OCI-M1 (cell line): Measurements from ENCODE around the gene FHIT.
"Not testable (repeated sequence)": the region's sequence is repeated elsewhere in the genome, so short reads cannot be mapped to it uniquely, and the experiment has no call there.

ENCODE experiments used
- DNase-seq: peaks from one replicate; lab custom pipeline; 2025; lab: John Stamatoyannopoulos, UW

The FHIT gene

DNA sequence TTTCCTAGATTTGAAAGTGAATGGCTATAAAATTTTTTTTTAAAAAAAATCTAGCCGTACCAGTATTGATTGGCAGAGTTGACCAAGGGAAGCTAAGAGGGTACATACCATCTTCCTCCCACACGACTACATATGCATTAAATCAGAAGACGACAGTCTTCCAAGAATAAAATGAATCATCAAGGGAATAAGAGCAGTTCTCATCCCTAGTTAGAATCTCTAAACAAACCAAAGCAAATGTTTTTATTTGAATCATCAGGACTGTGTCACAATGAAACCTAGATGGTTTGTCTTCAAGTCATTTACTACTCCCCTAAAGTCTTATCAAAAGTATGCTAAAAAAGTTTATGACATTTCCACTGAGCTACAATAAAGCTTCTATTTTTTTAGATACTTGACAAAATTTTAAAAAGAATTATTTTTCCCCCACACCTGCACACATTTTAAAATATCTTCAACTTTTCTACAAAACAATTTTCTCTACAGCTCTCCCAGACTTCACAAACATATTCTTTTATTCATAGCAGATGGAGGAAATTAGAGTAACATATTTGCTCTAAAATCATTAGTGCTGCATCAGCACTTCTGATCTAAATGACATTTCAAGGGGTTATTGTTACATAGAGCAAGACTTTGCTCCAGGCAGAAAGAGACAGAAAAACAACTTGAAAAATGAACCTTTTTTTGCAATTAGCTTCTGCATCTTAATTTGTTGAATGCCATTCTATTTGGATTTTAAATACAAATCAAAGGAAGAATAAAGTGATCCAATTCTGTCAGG, 547.1 kb downstream of the FHIT start:
- DNase-seq = no peak

- DNase-seq = no peak
These were observed 548.2 kb downstream of the FHIT start for GRCh38 chr3:60703008-60703407.

DNA sequence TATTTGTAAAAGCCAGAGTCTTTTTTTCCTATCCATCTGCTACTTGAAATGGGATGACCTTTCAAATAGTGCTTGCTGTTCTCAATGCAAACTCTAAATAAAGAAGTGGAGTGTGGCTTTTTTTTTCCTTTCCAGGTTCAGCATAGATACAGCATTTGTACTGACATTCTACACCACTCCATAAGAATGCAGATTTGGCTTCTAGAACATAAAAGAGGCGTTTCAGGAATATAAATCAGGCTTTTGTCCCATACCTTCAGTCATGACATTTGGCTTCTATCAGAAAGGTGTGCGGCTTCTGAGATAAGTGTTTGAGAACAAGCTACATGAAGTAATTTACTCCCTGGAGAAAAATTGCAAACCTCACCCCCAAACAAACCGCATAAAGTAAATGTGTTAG, 553.1 kb downstream of the FHIT start:
- DNase-seq = no peak

GRCh38 chr3:60697132-60697531, 554.1 kb downstream of the FHIT start:
- no peak for DNase-seq

- no peak for DNase-seq
These were observed 554.7 kb downstream of the FHIT start for GRCh38 chr3:60696428-60697125.

DNA sequence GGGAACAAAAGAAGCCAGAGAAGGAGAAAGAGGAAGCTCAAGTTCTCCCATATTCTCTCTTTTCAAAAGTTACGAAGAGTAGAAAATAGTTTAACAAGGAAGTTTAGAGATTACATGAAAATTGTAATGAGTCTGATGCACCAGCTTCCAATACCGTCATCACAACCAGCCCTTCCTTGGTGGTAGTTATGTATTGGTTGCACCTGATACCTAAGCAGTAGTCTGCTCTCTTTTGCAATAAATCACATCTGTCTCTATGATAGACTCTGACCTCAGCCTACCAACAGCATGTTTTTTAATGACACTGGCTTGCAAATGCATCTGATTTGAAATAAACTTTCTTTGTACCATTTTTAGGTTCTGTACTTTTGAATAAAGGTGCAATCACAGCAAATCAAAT, 575.8 kb downstream of the FHIT start:
- no peak for DNase-seq

GRCh38 chr3:60674870-60675269, 576.4 kb downstream of the FHIT start:
- no peak for DNase-seq

- no peak for DNase-seq
These were observed 578.1 kb downstream of the FHIT start for GRCh38 chr3:60673123-60673522.

DNA sequence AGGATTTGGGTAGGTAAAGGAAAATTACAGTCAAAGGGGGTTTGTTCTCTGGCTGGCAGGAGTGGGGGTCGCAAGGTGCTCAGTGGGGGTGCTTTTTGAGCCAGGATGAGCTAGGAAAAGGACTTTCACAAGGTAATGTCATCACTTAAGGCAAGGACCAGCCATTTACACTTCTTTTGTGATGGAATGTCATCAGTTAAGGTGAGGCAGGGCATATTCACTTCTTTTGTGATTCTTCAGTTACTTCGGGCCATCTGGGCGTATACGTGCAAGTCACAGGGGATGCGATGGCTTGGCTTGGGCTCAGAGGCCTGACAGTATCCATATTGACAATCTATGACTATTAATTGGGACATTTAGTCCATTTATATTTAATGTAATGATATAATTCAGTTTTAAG, 578.9 kb downstream of the FHIT start:
- DNase-seq = not testable (repeated sequence)

DNA sequence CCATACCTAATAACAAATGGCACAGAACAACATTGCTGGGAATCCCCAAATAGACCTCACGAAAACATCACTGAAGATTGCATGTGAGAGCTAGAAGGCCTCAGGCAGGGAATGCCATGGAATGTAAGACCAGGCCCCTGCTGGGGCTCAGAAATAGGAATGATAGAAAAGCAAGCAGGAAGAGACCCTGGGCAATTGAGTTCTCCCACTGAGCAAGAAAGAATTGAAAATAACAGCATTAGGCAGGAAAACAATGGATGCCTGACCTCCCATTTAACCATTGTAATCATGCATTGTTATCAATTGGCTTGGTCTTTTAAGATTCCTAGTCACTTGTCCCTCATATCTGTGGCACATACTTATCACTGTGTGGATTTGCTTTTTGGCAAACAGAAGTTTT, 581.6 kb downstream of the FHIT start:
- DNase-seq = no peak

DNA sequence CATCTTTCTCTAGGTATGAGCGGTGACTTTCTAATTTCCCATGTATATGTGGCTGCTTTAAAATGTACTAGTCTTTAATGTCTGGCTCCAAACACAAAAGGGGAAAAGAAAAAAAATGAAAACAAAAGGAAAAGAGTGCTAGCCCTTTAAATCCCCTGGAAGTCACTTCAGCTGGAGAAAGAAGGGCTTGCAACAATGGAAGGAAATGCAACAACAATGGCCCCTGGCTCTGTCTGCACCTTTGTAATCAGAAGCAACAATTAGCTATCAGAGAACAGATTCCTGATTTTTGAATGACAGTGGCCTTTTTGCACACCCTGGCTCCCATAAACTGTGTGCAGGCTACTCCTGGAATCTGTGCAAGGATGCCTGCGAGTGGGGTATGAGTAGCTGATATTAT, 591.2 kb downstream of the FHIT start:
- DNase-seq = no peak

DNA sequence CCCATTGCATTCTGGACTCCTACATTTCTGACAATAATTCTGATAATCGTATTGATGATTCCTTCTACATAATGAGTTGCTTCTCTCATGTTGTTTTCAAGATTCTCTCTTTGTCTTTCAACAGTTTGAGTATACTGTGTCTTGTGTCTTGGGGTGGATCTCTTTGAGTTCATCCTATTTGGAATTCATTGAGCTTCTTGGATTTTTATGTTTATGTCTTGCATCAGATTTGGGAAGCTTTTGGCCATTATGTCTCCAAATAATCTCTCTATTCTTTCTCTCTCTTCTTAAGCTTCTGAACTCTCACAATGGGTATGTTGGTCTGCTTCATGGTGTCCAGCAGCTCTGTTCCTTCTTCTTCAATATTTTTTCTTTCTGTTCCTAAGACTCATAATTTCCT, 592.2 kb downstream of the FHIT start:
- no peak for DNase-seq

- peak; percentile 11 for DNase-seq
These were observed 593.3 kb downstream of the FHIT start for GRCh38 chr3:60657972-60658371.

GRCh38 chr3:60652829-60653228, 598.4 kb downstream of the FHIT start:
- no peak for DNase-seq

GRCh38 chr3:60651799-60652198, 599.5 kb downstream of the FHIT start:
- peak; percentile 41 for DNase-seq

GRCh38 chr3:60650171-60650570, 601.1 kb downstream of the FHIT start:
- DNase-seq = no peak

- DNase-seq = no peak
These were observed 605.5 kb downstream of the FHIT start for GRCh38 chr3:60645801-60646200.

DNA sequence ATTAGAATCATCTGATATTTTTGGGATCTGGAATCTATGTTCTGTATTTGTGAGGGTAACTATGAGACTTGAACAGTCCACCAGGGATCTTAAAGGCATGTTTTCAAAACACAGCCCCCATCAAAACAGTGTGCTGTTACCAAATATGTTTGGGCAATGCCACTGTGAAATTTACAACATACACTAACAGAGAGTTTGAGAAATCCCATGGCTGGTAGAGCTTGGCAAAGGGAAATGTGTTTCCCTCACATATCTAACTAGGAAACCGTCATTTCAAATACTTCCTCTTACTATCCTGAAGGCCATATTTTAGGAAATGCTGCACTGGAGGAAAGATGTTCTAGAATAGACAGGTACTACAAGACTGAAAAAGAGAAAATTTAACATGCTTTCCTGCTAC, 607.4 kb downstream of the FHIT start:
- DNase-seq = no peak

DNA sequence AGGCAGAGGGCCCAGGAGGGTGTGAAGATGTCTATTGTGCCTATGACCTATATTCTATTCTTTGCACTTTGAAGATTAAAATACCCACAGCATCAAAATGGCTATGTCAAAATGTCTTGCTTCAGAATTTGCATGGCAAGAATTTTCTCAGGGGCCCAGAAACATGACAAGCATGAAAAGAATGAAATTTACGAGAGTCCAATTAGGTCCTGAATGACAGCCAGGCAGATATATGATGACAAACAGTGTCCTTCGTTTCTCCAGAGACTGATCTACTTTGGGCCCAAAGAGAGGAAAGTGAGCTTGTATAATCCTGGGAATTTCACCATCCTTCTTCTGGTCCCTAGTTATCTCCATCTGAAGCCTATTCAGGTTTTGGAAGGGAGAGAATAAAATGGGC, 609.9 kb downstream of the FHIT start:
- no peak for DNase-seq

DNA sequence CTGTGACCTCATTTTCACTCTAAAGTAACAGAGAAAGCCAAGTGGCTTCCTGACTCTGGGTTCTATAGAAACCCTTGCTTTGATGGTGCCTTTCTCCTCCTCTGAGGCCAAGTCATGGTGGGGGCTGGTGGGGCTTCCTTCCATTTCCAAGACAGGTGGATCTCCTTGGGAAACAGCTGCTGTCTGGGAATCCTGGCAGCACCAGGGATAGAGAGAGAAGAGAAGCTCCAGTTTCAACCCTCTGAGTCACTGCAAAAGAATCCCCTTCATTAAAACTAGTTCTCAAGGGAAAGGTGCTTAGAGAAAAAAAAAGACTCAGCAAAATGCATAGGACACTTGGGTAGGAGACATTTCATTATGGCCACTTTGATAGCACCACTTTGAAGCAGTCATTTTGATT, 614.4 kb downstream of the FHIT start:
- no peak for DNase-seq

GRCh38 chr3:60633644-60634043, 617.6 kb downstream of the FHIT start:
- DNase-seq = no peak

DNA sequence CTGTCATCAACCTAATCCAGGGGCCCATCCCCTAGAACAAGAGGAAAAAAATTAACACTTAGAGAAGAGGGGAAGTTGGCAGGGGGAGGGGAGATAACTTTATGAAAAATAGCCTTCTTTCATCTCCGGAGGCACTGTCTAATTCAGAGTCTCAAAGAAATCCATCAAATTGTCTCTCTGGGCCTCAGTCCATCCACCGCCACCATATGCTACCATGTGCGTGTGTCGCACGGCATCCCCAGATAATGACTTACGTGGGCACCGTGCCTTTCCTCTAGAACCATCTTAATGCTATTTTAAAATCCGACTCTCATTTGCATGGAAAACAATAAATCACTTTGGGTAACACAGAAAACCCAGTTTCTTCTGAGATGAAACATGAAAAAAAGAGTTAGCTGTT, 619.7 kb downstream of the FHIT start:
- no peak for DNase-seq

DNA sequence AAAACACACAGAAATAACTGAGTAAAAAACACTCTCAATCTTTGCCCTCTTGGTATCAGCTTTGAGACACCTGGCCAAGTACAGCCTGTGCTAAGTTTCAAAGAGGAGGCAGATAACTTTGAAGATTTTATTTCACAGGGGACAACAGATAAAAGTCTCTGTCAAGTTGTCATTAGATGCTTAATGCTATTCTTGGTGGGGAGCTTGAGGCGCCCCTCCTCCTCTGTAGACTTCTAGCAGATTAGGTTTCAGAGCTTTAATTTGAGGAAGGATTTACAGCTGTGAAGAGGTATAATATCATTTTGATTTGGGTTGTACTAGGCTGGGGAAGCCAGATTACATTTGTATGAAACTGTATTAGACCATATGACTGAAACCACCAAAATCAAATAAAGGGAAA, 620.3 kb downstream of the FHIT start:
- no peak for DNase-seq

DNA sequence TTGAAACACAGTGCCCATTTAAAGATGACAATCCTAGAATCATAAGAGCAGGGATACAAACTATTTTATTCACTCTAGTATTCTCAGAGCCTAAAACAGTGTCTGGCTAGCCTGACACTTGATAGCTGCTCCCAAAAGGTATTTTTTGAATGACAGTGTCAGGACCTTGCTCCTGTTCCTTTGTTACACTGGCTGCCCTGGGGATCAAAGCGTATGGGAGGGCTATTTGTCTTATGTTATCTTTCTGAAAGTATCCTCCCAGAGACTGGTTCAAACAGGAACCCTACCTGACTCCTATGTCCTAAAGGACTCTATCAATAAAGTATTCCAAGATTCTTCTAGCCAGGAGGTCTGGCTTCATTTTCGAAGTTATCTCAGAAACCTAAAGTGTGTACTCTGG, 621.4 kb downstream of the FHIT start:
- no peak for DNase-seq
